ENCODE data around the gene SLK.

Gene SLK

GRCh38 chr10:103958996-103959395 lies 7.9 kb upstream of the SLK start:
- Mint-ChIP-seq H3K4me1 (ENCODE audit: low read depth) (peaks cover 3% of the 10 kb centered on the region), H3K27me3 (ENCODE audit: low read depth) (peaks cover 35% of the 10 kb centered on the region), H3K9me3 (peaks cover 10% of the 10 kb centered on the region), H3K27ac (no peak overlapping the region), H3K4me3 (no peak overlapping the region), H3K36me3 (ENCODE audit: low read depth) (peaks cover 2% of the 10 kb centered on the region)
- DNase-seq (ENCODE audit: low spot score), result no peak

DNA sequence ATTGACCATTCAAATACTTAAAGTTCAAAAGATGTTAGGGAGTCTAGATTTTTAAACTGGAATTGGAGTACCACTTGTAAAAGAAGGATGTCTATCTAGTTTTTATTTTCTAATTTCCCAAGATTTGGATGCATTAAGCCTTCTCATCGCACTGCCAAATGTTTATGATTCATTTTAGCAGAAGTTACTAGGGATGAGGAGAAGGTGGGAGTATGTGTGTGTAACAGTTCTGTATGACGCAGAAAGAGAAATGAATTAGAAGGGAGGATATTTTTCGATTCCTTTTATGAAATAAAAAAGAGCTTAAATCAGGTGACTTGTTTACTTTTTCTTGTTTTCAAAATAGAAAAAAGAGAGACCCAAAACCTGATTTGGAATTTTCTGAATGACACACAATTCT lies 6.8 kb upstream of the SLK start:
- Mint-ChIP-seq H3K27me3 (ENCODE audit: low read depth) (peaks cover 31% of the 10 kb centered on the region), H3K4me3 (no peak overlapping the region), H3K36me3 (ENCODE audit: low read depth) (peaks cover 2% of the 10 kb centered on the region), H3K9me3 (peaks cover 3% of the 10 kb centered on the region), H3K4me1 (ENCODE audit: low read depth) (peaks cover 3% of the 10 kb centered on the region), H3K27ac (no peak overlapping the region)
- DNase-seq (ENCODE audit: low spot score), result no peak

GRCh38 chr10:103967448-103968071 lies 620 bp downstream of the SLK start:
- peak; percentile 30 for DNase-seq (ENCODE audit: low spot score)
- H3K27me3 Mint-ChIP-seq (ENCODE audit: low read depth), result no peaks in the 10 kb centered on the region
- H3K4me1 Mint-ChIP-seq (ENCODE audit: low read depth), result peaks cover 33% of the 10 kb centered on the region
- H3K27ac Mint-ChIP-seq, result peak overlapping the region; percentile 82
- H3K36me3 Mint-ChIP-seq (ENCODE audit: low read depth), result peaks cover 3% of the 10 kb centered on the region
- H3K9me3 Mint-ChIP-seq, result no peaks in the 10 kb centered on the region
- H3K4me3 Mint-ChIP-seq, result peak overlapping the region; percentile 93

- H3K27ac Mint-ChIP-seq, result peak overlapping the region; percentile 17
- peaks cover 8% of the 10 kb centered on the region for H3K36me3 Mint-ChIP-seq (ENCODE audit: low read depth)
- H3K4me3 Mint-ChIP-seq, result peak overlapping the region; percentile 93
- H3K9me3 Mint-ChIP-seq, result no peaks in the 10 kb centered on the region
- H3K27me3 Mint-ChIP-seq (ENCODE audit: low read depth), result no peaks in the 10 kb centered on the region
- H3K4me1 Mint-ChIP-seq (ENCODE audit: low read depth), result peaks cover 36% of the 10 kb centered on the region
- no peak for DNase-seq (ENCODE audit: low spot score)
Measured at GRCh38 chr10:103968441-103969391, 1.8 kb downstream of the SLK start.

GRCh38 chr10:103969436-103969835 lies 2.5 kb downstream of the SLK start:
- no peak for DNase-seq (ENCODE audit: low spot score)

DNA sequence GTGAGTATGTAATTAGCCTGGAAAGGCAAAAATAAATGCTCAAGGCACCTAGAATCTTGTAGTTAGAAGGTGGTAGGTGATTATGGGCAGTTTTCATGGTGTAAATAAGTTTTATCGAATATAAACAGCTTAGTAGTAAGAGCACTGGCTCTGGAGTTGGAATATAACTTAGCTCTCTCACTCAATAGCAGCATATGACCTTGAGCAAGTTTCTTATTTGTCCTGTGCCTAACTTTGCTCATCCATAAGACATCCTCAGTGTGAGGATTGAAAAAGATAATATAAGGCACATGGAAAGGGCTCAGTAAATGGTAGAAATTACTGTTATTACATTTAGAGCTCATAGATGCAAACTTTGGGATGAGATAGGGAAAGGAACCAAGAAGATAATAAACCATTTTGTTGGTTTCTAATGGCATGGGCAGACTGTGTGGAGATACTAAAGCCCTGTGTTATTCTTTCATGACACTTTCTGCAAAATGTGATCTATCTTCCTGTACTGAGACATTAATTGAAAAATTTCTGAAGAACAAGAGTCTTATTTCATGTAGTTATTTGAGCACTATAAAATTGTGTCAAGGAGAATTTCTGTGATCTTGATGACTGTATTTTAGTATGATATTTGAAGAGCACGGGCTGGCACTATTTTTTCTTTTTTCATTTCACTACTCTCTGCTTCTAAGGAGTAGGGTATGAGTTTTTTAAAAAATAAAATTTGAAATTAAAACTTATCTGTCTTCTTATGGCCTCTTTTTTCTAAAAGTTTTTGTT lies 3.1 kb downstream of the SLK start:
- Mint-ChIP-seq H3K27me3 (ENCODE audit: low read depth) (no peaks in the 10 kb centered on the region), H3K36me3 (ENCODE audit: low read depth) (peaks cover 13% of the 10 kb centered on the region), H3K27ac (no peak overlapping the region)

More at GRCh38 chr10:103969436-103969835, 2.5 kb downstream of the SLK start:
- peak overlapping the region; percentile 69 for H3K27ac Mint-ChIP-seq
- H3K4me1 Mint-ChIP-seq (ENCODE audit: low read depth), result peaks cover 36% of the 10 kb centered on the region
- no peaks in the 10 kb centered on the region for H3K27me3 Mint-ChIP-seq (ENCODE audit: low read depth)
- H3K36me3 Mint-ChIP-seq (ENCODE audit: low read depth), result peaks cover 11% of the 10 kb centered on the region
- H3K9me3 Mint-ChIP-seq, result no peaks in the 10 kb centered on the region
- peak overlapping the region; percentile 93 for H3K4me3 Mint-ChIP-seq

GRCh38 chr10:103975169-103975568 lies 8.2 kb downstream of the SLK start:
- no peaks in the 10 kb centered on the region for H3K9me3 Mint-ChIP-seq
- DNase-seq (ENCODE audit: low spot score), result no peak
- no peak overlapping the region for H3K4me3 Mint-ChIP-seq
- no peaks in the 10 kb centered on the region for H3K27me3 Mint-ChIP-seq (ENCODE audit: low read depth)
- H3K4me1 Mint-ChIP-seq (ENCODE audit: low read depth), result peaks cover 25% of the 10 kb centered on the region
- H3K36me3 Mint-ChIP-seq (ENCODE audit: low read depth), result peaks cover 20% of the 10 kb centered on the region
- no peak overlapping the region for H3K27ac Mint-ChIP-seq

More for the DNA sequence above, 3.1 kb downstream of the SLK start:
- DNase-seq (ENCODE audit: low spot score), result no peak
- peak overlapping the region; percentile 93 for H3K4me3 Mint-ChIP-seq
- no peaks in the 10 kb centered on the region for H3K9me3 Mint-ChIP-seq
- peaks cover 38% of the 10 kb centered on the region for H3K4me1 Mint-ChIP-seq (ENCODE audit: low read depth)

GRCh38 chr10:103977204-103977603 lies 10.3 kb downstream of the SLK start:
- Mint-ChIP-seq H3K27me3 (ENCODE audit: low read depth) (no peaks in the 10 kb centered on the region), H3K27ac (no peak overlapping the region), H3K9me3 (no peaks in the 10 kb centered on the region), H3K4me1 (ENCODE audit: low read depth) (peaks cover 32% of the 10 kb centered on the region), H3K4me3 (no peak overlapping the region), H3K36me3 (ENCODE audit: low read depth) (peaks cover 22% of the 10 kb centered on the region)
- no peak for DNase-seq (ENCODE audit: low spot score)

DNA sequence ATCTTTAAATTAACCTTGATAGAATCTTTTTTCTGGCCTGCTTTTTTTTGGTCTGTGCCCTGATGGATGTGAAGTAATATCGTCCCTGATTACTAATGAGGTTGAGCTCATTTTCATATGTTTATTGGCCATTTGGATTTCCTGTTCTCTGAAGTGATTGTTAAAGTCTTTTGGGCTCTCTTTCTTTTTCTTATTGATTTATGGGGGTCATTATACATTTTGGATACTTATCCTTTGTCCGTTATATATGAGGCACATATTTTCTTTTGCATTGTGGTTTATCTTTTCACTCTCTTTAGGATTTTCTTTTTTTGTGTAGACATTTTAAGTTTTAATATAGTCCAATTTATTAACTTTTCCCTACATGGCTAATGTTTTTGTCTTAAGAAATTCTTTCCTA lies 12.6 kb downstream of the SLK start:
- Mint-ChIP-seq H3K36me3 (ENCODE audit: low read depth) (peaks cover 14% of the 10 kb centered on the region), H3K9me3 (no peaks in the 10 kb centered on the region), H3K27me3 (ENCODE audit: low read depth) (no peaks in the 10 kb centered on the region), H3K27ac (no peak overlapping the region), H3K4me1 (ENCODE audit: low read depth) (peaks cover 46% of the 10 kb centered on the region), H3K4me3 (no peak overlapping the region)
- DNase-seq (ENCODE audit: low spot score), result no peak

DNA sequence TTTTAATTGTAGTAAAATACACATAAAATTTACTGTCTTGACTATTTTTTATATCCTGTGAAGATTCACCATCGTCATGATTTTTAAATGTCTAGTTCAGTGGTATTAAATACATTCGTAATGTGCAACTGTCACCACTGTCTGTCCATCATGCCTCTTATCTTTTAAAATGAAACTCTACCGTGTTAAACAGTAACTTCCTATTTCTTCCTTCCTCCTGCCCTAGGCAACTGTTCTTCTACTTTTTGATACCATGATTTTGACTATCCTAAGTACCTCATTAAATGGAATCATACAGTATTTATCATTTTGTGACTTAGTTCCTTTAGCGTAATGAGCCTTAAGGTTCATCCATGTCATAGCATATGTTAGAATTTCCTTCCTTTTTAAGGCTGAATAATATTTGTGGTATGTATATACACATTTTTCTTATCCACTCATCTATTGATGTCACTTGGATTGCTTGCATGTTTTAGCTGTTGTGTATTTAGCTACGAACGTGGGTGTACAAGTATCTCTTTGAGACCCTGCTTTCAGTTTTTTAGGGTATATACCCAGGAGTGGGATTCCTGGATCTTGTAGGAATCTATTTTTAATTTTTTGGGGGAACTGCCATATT lies 13.5 kb downstream of the SLK start:
- no peak overlapping the region for H3K4me3 Mint-ChIP-seq
- peaks cover 10% of the 10 kb centered on the region for H3K36me3 Mint-ChIP-seq (ENCODE audit: low read depth)
- no peaks in the 10 kb centered on the region for H3K27me3 Mint-ChIP-seq (ENCODE audit: low read depth)
- H3K4me1 Mint-ChIP-seq (ENCODE audit: low read depth), result peaks cover 47% of the 10 kb centered on the region
- no peaks in the 10 kb centered on the region for H3K9me3 Mint-ChIP-seq
- no peak overlapping the region for H3K27ac Mint-ChIP-seq
- DNase-seq (ENCODE audit: low spot score), result no peak

DNA sequence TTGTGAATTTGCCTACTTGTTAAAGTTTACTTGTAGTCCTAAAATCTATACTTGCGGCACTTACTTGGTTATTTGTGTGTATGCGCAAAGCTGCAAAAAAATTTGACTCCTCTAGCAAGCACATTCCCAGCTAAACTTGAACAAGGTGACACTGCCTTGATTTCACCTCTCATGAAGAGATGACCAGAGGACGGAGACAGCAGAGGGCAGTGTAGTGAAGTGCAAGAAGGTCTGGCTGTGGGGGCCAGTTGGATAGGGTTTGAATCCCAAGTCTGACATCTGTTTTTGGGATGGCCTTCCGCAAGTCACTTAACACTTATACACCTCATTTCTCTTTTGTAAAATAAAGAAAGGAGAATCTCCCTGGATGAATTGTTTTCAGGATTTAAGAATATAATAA lies 15.7 kb downstream of the SLK start:
- Mint-ChIP-seq H3K27me3 (ENCODE audit: low read depth) (no peaks in the 10 kb centered on the region), H3K4me3 (peak overlapping the region; percentile 11), H3K27ac (peak overlapping the region; percentile 28), H3K4me1 (ENCODE audit: low read depth) (peaks cover 50% of the 10 kb centered on the region), H3K9me3 (no peaks in the 10 kb centered on the region), H3K36me3 (ENCODE audit: low read depth) (peaks cover 12% of the 10 kb centered on the region)
- DNase-seq (ENCODE audit: low spot score), result no peak

DNA sequence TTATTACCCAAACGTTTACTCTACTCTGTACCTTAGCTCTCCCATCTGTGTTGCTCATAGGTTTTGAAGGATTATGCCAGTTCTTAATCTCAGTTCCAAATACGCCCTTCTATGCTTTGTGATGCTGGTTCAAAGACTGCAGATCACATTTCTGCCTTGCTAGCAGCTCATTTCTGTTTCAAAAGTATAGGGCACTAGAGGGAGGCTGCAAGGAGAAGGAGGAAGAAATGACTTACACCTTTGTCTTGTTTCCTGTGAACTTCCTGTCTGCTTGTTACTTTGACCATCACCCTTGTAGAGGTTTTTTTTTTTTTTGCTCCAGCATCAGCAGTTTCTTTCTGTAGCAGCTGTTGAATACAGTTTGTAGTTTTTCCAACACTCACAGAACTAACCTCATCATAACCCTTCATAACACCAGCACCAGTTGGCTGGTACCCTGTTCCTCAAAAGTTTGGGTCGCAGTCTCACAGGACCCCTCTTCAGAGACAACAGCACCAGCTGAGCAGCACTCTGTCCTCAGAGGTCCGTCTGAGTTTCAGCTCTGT lies 16.5 kb downstream of the SLK start:
- Mint-ChIP-seq H3K4me1 (ENCODE audit: low read depth) (peaks cover 52% of the 10 kb centered on the region), H3K27ac (peak overlapping the region; percentile 88), H3K4me3 (peak overlapping the region; percentile 78), H3K9me3 (no peaks in the 10 kb centered on the region), H3K27me3 (ENCODE audit: low read depth) (no peaks in the 10 kb centered on the region), H3K36me3 (ENCODE audit: low read depth) (peaks cover 12% of the 10 kb centered on the region)
- no peak for DNase-seq (ENCODE audit: low spot score)

- no peaks in the 10 kb centered on the region for H3K9me3 Mint-ChIP-seq
- no peak for DNase-seq (ENCODE audit: low spot score)
- H3K36me3 Mint-ChIP-seq (ENCODE audit: low read depth), result peaks cover 7% of the 10 kb centered on the region
- H3K27ac Mint-ChIP-seq, result no peak overlapping the region
- H3K27me3 Mint-ChIP-seq (ENCODE audit: low read depth), result no peaks in the 10 kb centered on the region
- no peak overlapping the region for H3K4me3 Mint-ChIP-seq
- peaks cover 54% of the 10 kb centered on the region for H3K4me1 Mint-ChIP-seq (ENCODE audit: low read depth)
Measured at GRCh38 chr10:103985726-103986125, 18.8 kb downstream of the SLK start.
